OCI-M2 (cell line): ENCODE results near the gene TRIOBP.
"Not testable (repeated sequence)": the region's sequence is repeated elsewhere in the genome, so short reads cannot be mapped to it uniquely, and the experiment has no call there.

Experiments used
- DNase-seq: peaks from one replicate; lab custom pipeline; 2025; ENCODE audit not compliant: unreplicated experiment; lab: John Stamatoyannopoulos, UW

The TRIOBP gene

GRCh38 chr22:37717746-37718305 lies 21.0 kb downstream of the TRIOBP start:
- DNase-seq: not testable (repeated sequence)

GRCh38 chr22:37725551-37726240 lies 28.8 kb downstream of the TRIOBP start:
- DNase-seq: no peak

- DNase-seq: no peak
Measured at GRCh38 chr22:37726241-37726887, 29.5 kb downstream of the TRIOBP start.

- no peak for DNase-seq
Measured at GRCh38 chr22:37728620-37729019, 31.8 kb downstream of the TRIOBP start.

- DNase-seq: no peak
Measured at GRCh38 chr22:37731804-37732471, 35.1 kb downstream of the TRIOBP start.

GRCh38 chr22:37732699-37733607 lies 36.1 kb downstream of the TRIOBP start:
- no peak for DNase-seq

GRCh38 chr22:37733625-37734401 lies 37.0 kb downstream of the TRIOBP start:
- DNase-seq: no peak

GRCh38 chr22:37734402-37734700 lies 37.5 kb downstream of the TRIOBP start:
- no peak for DNase-seq

- no peak for DNase-seq
Measured at GRCh38 chr22:37734964-37735451, 38.2 kb downstream of the TRIOBP start.

GRCh38 chr22:37739035-37739434 lies 42.2 kb downstream of the TRIOBP start:
- DNase-seq: no peak

GRCh38 chr22:37739611-37740049 lies 42.8 kb downstream of the TRIOBP start:
- DNase-seq: no peak

GRCh38 chr22:37740455-37741311 lies 43.8 kb downstream of the TRIOBP start:
- DNase-seq: no peak

GRCh38 chr22:37741312-37741795 lies 44.5 kb downstream of the TRIOBP start:
- DNase-seq: no peak

- DNase-seq: no peak
Measured at GRCh38 chr22:37742376-37743171, 45.7 kb downstream of the TRIOBP start.

- DNase-seq: no peak
Measured at GRCh38 chr22:37744589-37744988, 47.7 kb downstream of the TRIOBP start.

- no peak for DNase-seq
Measured at GRCh38 chr22:37745548-37746365, 48.9 kb downstream of the TRIOBP start.

- DNase-seq: no peak
Measured at GRCh38 chr22:37746366-37747079, 49.7 kb downstream of the TRIOBP start.
